Measurements from ENCODE around the gene DEFB126.

DNA sequence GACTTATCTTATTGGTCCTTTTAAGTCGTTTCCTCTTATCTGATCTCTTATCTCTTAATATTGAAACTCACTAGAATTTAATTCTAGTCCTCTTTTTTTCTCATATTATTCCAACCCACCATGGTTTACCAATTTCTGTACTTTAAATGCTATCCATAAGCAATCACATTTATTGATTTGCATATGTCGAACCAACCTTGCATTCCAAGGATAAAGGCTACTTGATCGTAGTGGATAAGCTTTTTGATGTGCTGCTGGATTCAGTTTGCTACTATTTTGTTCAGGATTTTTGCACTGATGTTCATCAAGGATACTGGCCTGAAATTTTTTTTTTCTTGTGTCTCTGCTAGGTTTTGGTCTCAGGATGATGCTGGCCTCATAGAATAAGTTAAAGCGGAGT is 47.2 kb upstream of the DEFB126 start:
- no peak for TF ChIP-seq POLR2A (IDR thresholded peaks at IDR 0.05)
- TF ChIP-seq, protein P1, sequence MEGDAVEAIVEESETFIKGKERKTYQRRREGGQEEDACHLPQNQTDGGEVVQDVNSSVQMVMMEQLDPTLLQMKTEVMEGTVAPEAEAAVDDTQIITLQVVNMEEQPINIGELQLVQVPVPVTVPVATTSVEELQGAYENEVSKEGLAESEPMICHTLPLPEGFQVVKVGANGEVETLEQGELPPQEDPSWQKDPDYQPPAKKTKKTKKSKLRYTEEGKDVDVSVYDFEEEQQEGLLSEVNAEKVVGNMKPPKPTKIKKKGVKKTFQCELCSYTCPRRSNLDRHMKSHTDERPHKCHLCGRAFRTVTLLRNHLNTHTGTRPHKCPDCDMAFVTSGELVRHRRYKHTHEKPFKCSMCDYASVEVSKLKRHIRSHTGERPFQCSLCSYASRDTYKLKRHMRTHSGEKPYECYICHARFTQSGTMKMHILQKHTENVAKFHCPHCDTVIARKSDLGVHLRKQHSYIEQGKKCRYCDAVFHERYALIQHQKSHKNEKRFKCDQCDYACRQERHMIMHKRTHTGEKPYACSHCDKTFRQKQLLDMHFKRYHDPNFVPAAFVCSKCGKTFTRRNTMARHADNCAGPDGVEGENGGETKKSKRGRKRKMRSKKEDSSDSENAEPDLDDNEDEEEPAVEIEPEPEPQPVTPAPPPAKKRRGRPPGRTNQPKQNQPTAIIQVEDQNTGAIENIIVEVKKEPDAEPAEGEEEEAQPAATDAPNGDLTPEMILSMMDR (IDR thresholded peaks at IDR 0.05), result no peak
- TF ChIP-seq POLR2AphosphoS5 (IDR thresholded peaks at IDR 0.05), result no peak
- no peak for TF ChIP-seq EP300 (IDR thresholded peaks at IDR 0.05)

All from suprapubic skin (tissue), 4 donors.